ENCODE data around the gene UCN. TPM values are rescaled to one million over a fixed set of nuclear protein-coding genes. Genes with fewer than 3 reads are reported as not detected.

Gene UCN, protein sequence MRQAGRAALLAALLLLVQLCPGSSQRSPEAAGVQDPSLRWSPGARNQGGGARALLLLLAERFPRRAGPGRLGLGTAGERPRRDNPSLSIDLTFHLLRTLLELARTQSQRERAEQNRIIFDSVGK
- total RNA-seq (2022; extraction: Qiagen RNA extraction), result 0.48 to 2.5 TPM (median 1.6 TPM) in 5 replicates

GRCh38 chr2:27308359-27308881, at the start of gene UCN:
Gene UCN (minus strand): TSS chr2:27308445. CDS start chr2:27307895, 550 bp downstream.

DNA sequence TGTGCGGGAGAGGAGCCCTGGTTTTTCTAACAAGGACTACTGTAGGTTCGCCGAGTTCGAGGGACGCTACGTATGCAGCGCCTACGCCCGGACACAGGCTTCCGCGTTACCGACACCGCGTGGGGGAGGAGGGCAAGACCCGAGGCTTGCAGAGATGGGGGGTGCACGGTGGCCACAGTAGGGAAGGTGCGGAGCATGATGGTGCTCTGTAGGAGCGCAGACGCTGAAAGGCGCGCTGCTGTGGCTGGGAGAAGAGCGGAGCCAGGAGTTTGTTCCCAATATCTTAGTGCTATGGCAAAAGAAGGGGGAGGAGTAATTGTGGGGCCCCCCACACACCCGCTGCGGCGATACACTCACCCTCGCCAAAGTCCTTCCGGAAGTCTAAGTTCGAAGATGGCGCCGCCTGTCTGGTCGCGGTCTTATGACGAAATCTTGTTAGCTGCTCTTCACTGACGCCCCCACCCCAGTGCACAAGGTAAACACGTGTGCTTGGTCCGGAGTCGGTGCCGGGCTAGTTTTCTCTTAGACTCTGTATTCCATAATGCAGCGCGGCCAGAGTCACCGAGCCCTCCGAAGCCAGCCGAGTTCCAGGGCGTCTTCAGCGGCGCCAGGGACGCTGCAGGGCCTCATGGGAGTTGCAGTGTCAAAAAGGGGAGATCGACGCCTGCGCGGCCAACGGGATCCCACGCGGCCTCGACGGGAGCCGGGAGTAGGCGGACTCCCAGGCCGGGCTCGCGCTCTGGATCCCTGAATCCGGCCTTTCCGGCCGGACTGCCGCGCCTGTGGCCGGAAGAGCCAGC, 48.3 kb upstream of the UCN start, which contains the start of gene GTF3C2:
Gene GTF3C2, minus strand, starts transcription at position 383 of the 800 bp plus-strand sequence. CDS start 13,210 bp downstream, outside the sequence.

DNA sequence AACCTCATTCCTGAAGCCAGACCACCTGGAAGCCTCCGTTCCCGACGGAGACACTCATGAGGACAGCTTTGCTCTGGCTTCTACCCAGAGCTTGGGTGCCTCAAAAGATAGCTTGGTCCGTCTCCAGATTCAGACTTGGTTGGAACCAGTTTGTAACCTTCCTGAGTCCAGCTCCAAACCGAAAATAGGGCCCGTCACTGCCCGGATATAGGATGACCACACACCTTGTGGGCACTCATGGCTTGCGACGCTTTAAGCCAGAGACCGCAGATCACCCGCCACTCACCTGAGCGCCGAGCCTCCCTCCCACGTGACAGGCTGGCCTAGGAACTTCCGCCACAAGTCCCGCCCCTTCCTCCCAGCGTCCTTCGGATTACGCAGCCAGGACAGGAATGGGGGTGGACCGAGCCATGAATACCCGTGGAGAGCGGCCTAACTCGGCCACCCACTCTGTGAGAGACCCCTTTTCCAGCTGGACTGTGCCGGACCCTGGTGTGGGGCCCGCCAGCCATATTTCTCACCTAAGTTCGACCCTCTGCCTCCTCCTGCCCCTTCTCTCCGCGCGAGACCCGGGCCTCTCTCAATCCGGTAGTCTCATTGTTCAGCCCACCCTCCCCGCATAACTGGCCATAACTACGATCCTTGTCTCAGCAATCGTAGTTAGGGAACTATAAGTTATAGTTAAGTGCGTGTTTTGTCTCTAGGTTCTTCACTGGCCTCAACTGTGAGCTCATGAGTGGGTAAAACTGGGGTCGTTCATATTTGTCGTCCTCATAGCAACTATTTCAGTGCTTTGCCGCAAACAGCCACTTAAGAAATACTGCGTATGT, 14.7 kb upstream of the UCN start, which contains the start of gene MPV17:
Gene MPV17, minus strand, starts transcription at position 332 of the 830 bp plus-strand sequence. CDS start 580 bp downstream, outside the sequence.

GRCh38 chr2:27281855-27282559, 26.2 kb downstream of the UCN start, which contains the start of gene TRIM54:
Gene TRIM54 (plus strand): TSS chr2:27282429. CDS start chr2:27282732, 303 bp downstream.

GRCh38 chr2:27275211-27276150, 32.8 kb downstream of the UCN start, which contains the start of gene DNAJC5G:
Gene DNAJC5G (plus strand): TSS chr2:27275433. CDS start chr2:27276729, 1,296 bp downstream.

DNA sequence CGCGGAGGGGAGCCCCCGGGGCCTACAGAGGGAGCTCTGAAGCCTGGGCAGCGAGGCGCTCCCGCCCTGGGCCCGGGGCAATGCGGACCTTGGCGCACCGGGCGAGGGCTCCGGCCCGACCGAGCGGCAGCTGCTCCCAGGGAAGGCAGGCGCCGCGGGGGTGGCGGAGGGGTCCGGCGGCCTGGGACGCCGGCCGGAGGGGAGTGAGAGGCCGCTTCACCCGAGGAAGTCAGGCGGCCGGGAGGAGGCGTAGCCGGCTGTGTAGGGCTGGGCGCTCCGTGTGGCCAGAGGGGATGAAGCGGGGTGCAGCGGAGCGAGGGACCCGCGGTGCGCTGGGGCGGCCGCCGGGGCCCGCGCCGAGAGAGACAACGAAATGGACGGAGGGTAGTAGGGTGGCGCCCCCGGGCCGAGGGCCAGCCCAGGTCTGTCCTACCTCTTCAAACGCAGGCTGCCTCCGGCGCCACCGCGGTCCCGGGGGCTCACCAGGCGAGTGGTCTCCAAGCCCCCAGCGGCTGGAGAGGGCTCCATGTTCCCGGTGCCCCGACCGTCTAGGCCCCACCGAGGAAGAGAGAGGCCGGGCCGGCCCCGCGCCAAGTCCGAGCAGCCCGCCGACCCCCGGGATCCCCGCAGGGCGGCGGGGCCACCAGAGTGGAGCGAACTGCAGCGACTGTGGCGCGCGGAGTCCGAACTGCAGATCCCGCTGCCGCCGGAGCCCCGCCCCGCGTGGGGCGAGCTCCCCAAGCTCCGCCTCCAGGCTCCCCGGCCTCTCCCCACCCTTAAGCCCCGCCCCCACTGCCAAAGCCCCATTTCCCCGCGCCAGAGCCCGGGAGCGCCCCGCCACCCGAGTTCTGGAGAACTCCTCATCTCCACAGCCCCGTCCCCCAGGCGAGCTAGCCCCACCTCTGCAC, 45.6 kb downstream of the UCN start, which contains the start of gene SLC30A3:
Gene SLC30A3, minus strand, starts transcription at position 669 of the 908 bp plus-strand sequence. Its CDS starts 141 bp downstream, at position 528.

Other genes starting within 250 kb of the UCN start
- gene OST4, start 236.8 kb downstream of the UCN start, total RNA-seq (2022; extraction: Qiagen RNA extraction), result 543 to 595 TPM (median 559 TPM) in 5 replicates
- gene EMILIN1, start 229.8 kb downstream of the UCN start, total RNA-seq (2022; extraction: Qiagen RNA extraction), result 0.37 to 0.50 TPM (median 0.47 TPM) in 5 replicates
- 7.5 to 11.0 TPM (median 9.5 TPM) in 5 replicates for gene KHK, start 221.7 kb downstream of the UCN start, total RNA-seq (2022; extraction: Qiagen RNA extraction)
- gene CGREF1, start 189.3 kb downstream of the UCN start, total RNA-seq (2022; extraction: Qiagen RNA extraction), result 7.2 to 8.5 TPM (median 7.7 TPM) in 5 replicates
- 1.2 to 1.8 TPM (median 1.3 TPM) in 5 replicates for gene ABHD1, start 184.6 kb downstream of the UCN start, total RNA-seq (2022; extraction: Qiagen RNA extraction)
- gene PREB, start 173.8 kb downstream of the UCN start, total RNA-seq (2022; extraction: Qiagen RNA extraction), result 52.9 to 69.5 TPM (median 65.0 TPM) in 5 replicates
- not detected in 5 replicates for gene PRR30, start 169.0 kb downstream of the UCN start, total RNA-seq (2022; extraction: Qiagen RNA extraction)
- gene TCF23, start 159.4 kb downstream of the UCN start, total RNA-seq (2022; extraction: Qiagen RNA extraction), result not detected in 5 replicates
- 208 to 219 TPM (median 213 TPM) in 5 replicates for gene ATRAID, start 96.4 kb downstream of the UCN start, total RNA-seq (2022; extraction: Qiagen RNA extraction)
- 68.6 to 73.0 TPM (median 71.5 TPM) in 5 replicates for gene SLC5A6, start 96.2 kb downstream of the UCN start, total RNA-seq (2022; extraction: Qiagen RNA extraction)
- gene CAD, start 91.1 kb downstream of the UCN start, total RNA-seq (2022; extraction: Qiagen RNA extraction), result 58.1 to 68.9 TPM (median 65.2 TPM) in 5 replicates
- 2.4 to 4.1 TPM (median 3.9 TPM) in 5 replicates for gene SLC30A3, start 45.4 kb downstream of the UCN start, total RNA-seq (2022; extraction: Qiagen RNA extraction)
- gene DNAJC5G, start 33.0 kb downstream of the UCN start, total RNA-seq (2022; extraction: Qiagen RNA extraction), result not detected in 5 replicates
- gene TRIM54, start 26.0 kb downstream of the UCN start, total RNA-seq (2022; extraction: Qiagen RNA extraction), result 0.45 to 0.71 TPM (median 0.61 TPM) in 5 replicates
- gene MPV17, start 14.7 kb upstream of the UCN start, total RNA-seq (2022; extraction: Qiagen RNA extraction), result 78.0 to 104 TPM (median 89.6 TPM) in 5 replicates
- 58.8 to 66.8 TPM (median 60.2 TPM) in 5 replicates for gene GTF3C2, start 48.3 kb upstream of the UCN start, total RNA-seq (2022; extraction: Qiagen RNA extraction)
- gene EIF2B4, start 61.9 kb upstream of the UCN start, total RNA-seq (2022; extraction: Qiagen RNA extraction), result 58.7 to 63.2 TPM (median 61.4 TPM) in 5 replicates
- 132 to 155 TPM (median 147 TPM) in 5 replicates for gene SNX17, start 62.2 kb upstream of the UCN start, total RNA-seq (2022; extraction: Qiagen RNA extraction)
- 11.0 to 15.5 TPM (median 14.5 TPM) in 5 replicates for gene ZNF513, start 72.3 kb upstream of the UCN start, total RNA-seq (2022; extraction: Qiagen RNA extraction)
- 161 to 174 TPM (median 170 TPM) in 5 replicates for gene PPM1G, start 101.1 kb upstream of the UCN start, total RNA-seq (2022; extraction: Qiagen RNA extraction)
- gene NRBP1, start 120.2 kb upstream of the UCN start, total RNA-seq (2022; extraction: Qiagen RNA extraction), result 127 to 140 TPM (median 138 TPM) in 5 replicates
- gene KRTCAP3, start 133.9 kb upstream of the UCN start, total RNA-seq (2022; extraction: Qiagen RNA extraction), result 0.17 to 0.76 TPM (median 0.62 TPM) in 5 replicates
- gene IFT172, start 181.3 kb upstream of the UCN start, total RNA-seq (2022; extraction: Qiagen RNA extraction), result 7.8 to 9.5 TPM (median 9.3 TPM) in 5 replicates
- 3.3 to 5.3 TPM (median 3.9 TPM) in 5 replicates for gene FNDC4, start 186.8 kb upstream of the UCN start, total RNA-seq (2022; extraction: Qiagen RNA extraction)
- gene GCKR, start 188.4 kb upstream of the UCN start, total RNA-seq (2022; extraction: Qiagen RNA extraction), result 0.13 to 0.58 TPM (median 0.30 TPM) in 5 replicates